ENCODE results near the gene PICK1.
"Not testable (repeated sequence)": the region's sequence is repeated elsewhere in the genome, so short reads cannot be mapped to it uniquely, and the experiment has no call there.

PICK1 gene

GRCh38 chr22:38118182-38118581 lies 61.0 kb downstream of the PICK1 start:
- DNase-seq = no peak

- DNase-seq = not testable (repeated sequence)
Observed at GRCh38 chr22:38118747-38119146, 61.5 kb downstream of the PICK1 start.

DNA sequence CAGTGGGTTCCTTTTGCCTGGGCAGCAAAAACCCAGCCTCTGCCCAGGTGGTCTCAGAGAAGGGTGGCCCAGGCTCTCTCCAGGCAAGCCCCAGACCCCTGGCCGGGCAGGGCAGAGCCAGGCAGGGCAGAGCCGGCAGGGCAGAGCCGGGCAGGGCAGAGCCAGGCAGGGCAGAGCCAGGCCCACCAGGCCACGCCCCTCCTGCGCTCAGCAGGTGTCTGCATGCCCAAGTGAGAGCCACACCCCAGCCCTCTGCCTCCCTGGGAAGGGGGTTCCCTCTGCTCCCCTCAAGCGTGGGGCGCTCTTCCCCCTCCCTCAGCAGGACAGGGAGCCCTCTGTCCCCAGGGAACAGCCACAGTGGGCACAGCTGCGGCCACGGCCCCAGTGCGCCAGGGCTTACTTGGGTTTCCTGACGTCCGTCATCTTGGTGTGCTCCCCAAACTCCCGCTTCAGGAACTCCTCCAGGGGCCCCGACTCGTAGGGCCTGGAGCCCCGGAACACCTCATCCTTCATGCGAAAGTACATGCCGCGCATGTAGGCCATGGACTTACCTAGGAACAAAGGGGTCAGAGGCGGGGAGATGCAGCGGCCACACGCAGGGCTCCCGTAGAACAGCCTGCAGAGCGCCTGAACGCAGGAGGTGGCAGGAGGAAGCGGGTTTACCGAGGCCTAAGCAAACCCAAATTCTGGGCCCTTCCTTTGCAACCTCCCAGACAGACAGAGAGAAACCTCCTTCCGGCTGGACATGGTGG lies 63.3 kb downstream of the PICK1 start:
- DNase-seq = no peak

DNA sequence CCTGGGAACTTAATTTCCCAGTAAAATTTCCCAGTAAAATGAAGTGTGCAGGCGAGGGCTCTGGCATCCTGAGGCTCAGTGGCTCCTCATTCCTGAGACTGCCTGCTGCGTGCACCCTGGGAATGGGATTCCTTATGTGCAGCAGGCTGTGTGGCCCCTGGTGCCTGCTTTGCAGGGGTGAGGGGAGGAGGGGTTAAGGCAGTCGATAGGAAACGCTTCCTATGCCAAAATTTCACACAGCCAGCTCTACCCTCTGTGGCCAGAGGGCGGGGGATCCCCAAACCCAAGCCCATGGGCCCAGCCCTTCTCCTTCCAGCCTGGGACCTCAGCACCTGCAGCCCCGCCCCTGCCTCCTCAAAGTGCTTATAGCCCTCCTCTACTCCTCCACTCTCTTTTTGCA lies 65.4 kb downstream of the PICK1 start:
- DNase-seq = no peak

GRCh38 chr22:38124236-38124974 lies 67.2 kb downstream of the PICK1 start:
- DNase-seq = no peak

GRCh38 chr22:38125038-38125610 lies 67.9 kb downstream of the PICK1 start:
- DNase-seq = no peak
